Lower leg skin (tissue), 3 donors: ENCODE data around the gene CHD2.

Experiments
- POLR2A ChIP-seq, 2 donors: fragments of 450-650 bp; IDR thresholded peaks; one replicate each; pipeline ENCODE4 v1.6.1; 2016 to 2017; ENCODE audit warnings: antibody characterized with exemption in 2 of 2, mild to moderate bottlenecking in 1 of 2, moderate library complexity in 1 of 2
- TF ChIP-seq, protein P1 (sequence below), 3 donors: fragments of 450-650 bp; IDR thresholded peaks; one replicate each; pipeline ENCODE4 v1.5.1; 2016; ENCODE audit warnings: antibody characterized with exemption in 3 of 3, mild to moderate bottlenecking in 3 of 3, moderate library complexity in 2 of 3

DNA sequence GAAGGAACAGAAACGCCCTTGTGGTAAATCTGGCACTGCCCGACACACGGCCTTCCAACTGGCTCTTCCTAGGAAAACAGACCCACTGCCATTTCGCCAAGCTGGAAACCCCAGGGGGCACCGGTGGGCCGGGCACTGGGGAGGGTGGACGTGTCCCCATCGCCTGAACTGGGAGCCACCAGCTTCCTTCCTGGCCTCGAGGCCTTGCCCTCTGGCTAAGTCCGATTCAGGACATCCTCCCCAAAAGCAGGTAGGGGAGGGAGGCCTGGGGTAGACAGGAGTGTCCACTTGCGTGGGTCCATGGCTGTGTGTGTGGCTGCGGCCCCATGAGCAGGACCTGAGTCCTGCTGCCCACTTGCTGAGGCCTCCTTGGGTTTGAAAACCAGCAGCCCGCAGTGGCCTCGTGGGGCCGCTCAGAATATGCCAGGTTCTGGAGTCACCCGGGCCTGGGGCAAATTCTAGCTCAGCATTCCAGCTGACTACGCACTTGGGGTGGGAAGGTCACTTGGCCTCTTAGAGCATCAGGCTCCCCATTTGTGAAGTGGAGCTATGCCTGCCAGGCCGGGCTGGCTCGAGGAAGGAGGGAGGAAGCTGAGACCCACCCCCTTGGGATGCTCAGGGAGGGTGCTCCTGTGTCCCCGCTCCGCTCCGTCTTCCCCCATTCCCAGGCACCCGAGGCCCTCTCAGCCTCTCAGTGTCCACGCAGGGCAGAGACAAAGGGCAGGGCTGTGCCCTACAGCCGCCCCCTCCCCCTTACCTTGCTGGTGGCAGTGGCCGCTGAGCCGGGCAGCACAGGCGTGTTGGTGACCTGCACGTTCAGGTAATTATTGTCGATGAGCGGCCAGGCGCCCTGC is 151.3 kb downstream of the CHD2 start:
- TF ChIP-seq, protein P1, sequence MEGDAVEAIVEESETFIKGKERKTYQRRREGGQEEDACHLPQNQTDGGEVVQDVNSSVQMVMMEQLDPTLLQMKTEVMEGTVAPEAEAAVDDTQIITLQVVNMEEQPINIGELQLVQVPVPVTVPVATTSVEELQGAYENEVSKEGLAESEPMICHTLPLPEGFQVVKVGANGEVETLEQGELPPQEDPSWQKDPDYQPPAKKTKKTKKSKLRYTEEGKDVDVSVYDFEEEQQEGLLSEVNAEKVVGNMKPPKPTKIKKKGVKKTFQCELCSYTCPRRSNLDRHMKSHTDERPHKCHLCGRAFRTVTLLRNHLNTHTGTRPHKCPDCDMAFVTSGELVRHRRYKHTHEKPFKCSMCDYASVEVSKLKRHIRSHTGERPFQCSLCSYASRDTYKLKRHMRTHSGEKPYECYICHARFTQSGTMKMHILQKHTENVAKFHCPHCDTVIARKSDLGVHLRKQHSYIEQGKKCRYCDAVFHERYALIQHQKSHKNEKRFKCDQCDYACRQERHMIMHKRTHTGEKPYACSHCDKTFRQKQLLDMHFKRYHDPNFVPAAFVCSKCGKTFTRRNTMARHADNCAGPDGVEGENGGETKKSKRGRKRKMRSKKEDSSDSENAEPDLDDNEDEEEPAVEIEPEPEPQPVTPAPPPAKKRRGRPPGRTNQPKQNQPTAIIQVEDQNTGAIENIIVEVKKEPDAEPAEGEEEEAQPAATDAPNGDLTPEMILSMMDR (IDR thresholded peaks at IDR 0.05), result no peak
- no peak for TF ChIP-seq POLR2A (IDR thresholded peaks at IDR 0.05)
